Thoracic aorta (tissue), 2 donors: ENCODE results near the gene HOMER3. TPM values are rescaled to one million over a fixed set of nuclear protein-coding genes. Genes with fewer than 3 reads are reported as not detected.

Experiments used
- ATAC-seq: fragments of 150-250 bp; one replicate; pipeline ENCODE4 v1.8.0; 2017; ENCODE audit warnings: low read depth; ENCODE audit not compliant: insufficient number of reproducible peaks, low FRiP score
- DNase-seq: peaks from one replicate; pipeline ENCODE4 v3.0.0-alpha.2; 2020; ENCODE audit warnings: low spot score
- H3K27ac ChIP-seq, 2 donors: fragments of 200-600 bp; sonication (generic); 1 replicate in 1 of 2; 2 replicates in 1 of 2; pipeline ENCODE4 v1.5.1; 2016; ENCODE audit warnings: mild to moderate bottlenecking in 2 of 2, moderate library complexity in 2 of 2
- H3K27me3 ChIP-seq: fragments of 200-600 bp; sonication (generic); replicated peaks from 2 replicates; pipeline ENCODE4 v1.6.0; 2016; ENCODE audit warnings: mild to moderate bottlenecking; ENCODE audit not compliant: insufficient read depth
- H3K36me3 ChIP-seq: fragments of 200-600 bp; sonication (generic); one replicate; pipeline ENCODE4 v1.5.1; 2016
- H3K4me1 ChIP-seq, 2 donors: fragments of 200-600 bp; sonication (generic); 1 replicate in 1 of 2; 2 replicates in 1 of 2; pipeline versions ENCODE4 v1.5.1 to v1.6.0; 2016; ENCODE audit warnings: low read depth in 2 of 2, mild to moderate bottlenecking in 1 of 2; ENCODE audit not compliant: control insufficient read depth in 1 of 2
- H3K4me3 ChIP-seq: fragments of 200-600 bp; sonication (generic); 2 replicates; pipeline ENCODE4 v1.5.1; 2016; ENCODE audit warnings: mild to moderate bottlenecking
- H3K9me3 ChIP-seq: fragments of 200-600 bp; sonication (generic); 2 replicates; pipeline ENCODE4 v1.5.1; 2016
- total RNA-seq, 2 donors: library from RNA; depleted of rRNA; stranded (reverse); fragments of >200 nt; gene quantifications; one replicate each; pipeline versions ENCODE4 v1.1.0 to v1.2.3, GENCODE V29; 2016
- TF ChIP-seq, protein P1 (sequence below): fragments of 200-600 bp; sonication (generic); IDR thresholded peaks from one replicate; pipeline ENCODE4 v1.5.1; 2019; ENCODE audit warnings: antibody characterized with exemption

The HOMER3 gene
- total RNA-seq, 2 donors from 2014 or later: 40.6 to 100 TPM

DNA sequence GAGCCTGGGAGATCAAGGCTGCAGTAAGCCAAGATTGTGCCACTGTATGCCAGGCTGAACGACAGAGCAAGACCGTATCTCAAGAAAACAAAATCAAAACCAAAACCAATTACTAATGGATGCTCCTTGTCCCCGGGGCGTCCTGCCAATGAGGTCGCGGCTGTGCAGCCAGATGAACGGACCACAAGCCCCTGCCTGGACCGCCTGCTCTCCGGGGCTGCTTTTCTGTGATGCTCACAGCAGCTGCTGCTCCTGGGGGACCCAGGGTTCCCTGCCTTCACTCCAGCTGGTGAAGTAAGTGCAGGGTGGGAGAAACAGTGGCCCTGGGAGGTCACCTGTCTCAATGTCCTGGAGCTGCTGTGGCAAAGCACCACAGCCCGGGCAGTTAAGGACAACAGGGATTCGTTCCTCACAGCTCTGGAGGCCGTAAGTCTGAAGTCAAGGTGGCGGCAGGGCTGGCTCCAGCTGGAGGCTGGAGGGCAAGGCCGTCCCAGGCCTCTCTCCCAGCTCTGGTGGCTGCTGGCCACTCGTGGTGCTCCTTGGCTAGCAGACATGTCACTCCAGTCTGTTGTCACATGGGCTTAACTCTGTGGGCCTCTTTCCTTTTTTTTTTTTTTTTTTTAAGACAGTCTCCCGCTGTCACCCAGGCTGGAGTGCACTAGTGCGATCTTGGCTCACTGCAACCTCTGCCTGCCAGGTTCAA lies 31.9 kb downstream of the HOMER3 start:
- Histone ChIP-seq H3K36me3 (peaks cover 60% of the 10 kb centered on the region), H3K27ac (no peak overlapping the region), H3K27me3 (no peaks in the 10 kb centered on the region), H3K9me3 (no peaks in the 10 kb centered on the region), H3K4me3 (no peak overlapping the region), H3K4me1 (no peaks in the 10 kb centered on the region)
- DNase-seq (no peak), ATAC-seq (no peak)
- TF ChIP-seq, protein P1, sequence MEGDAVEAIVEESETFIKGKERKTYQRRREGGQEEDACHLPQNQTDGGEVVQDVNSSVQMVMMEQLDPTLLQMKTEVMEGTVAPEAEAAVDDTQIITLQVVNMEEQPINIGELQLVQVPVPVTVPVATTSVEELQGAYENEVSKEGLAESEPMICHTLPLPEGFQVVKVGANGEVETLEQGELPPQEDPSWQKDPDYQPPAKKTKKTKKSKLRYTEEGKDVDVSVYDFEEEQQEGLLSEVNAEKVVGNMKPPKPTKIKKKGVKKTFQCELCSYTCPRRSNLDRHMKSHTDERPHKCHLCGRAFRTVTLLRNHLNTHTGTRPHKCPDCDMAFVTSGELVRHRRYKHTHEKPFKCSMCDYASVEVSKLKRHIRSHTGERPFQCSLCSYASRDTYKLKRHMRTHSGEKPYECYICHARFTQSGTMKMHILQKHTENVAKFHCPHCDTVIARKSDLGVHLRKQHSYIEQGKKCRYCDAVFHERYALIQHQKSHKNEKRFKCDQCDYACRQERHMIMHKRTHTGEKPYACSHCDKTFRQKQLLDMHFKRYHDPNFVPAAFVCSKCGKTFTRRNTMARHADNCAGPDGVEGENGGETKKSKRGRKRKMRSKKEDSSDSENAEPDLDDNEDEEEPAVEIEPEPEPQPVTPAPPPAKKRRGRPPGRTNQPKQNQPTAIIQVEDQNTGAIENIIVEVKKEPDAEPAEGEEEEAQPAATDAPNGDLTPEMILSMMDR: no peak

DNA sequence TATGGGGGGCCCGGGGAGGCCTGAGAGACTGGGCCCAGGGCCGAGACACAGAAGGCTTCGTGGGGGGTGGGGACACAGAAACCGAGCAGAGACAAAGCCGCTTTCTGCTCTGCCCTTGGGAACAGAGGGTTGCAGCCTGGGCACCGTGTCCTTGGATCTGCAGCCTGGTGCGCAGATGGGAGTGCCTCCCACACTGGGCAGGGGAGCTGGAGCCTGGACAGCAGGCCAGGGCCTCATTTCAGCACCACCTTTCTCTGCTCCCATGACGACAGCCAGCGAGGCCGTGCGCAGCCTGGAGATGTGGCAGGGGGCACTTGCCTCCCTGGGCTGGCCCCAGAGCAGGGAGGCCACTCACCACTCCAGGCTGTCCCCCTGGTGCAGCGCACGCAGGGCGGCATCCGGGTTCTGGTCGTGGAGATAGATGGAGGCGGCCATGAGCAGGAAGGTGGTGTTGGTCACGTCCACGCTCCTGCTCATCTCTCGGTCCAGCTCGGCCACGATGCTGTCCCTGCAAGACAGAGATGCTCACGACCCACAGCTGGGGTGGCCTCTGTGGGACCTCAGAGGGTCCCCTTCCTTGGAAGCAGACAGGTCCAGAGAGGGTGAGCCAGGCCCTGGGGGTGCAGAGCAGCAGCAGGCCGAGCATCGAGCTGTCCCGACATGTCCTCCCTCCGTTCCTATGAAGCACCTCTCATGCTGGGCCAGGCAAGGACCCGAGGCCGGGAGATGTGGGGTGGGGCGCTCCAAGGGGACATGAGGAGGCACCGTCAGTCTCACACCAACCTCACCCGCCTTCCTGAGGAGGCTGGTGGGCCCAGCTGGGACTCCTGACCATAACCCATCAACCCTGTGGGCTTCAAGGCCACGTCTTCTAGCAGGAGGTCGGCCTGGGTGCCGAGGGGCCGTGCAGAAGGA lies 34.2 kb downstream of the HOMER3 start:
- Histone ChIP-seq H3K4me1 (no peaks in the 10 kb centered on the region), H3K27me3 (no peaks in the 10 kb centered on the region), H3K4me3 (no peak overlapping the region), H3K9me3 (no peaks in the 10 kb centered on the region), H3K27ac (no peak overlapping the region), H3K36me3 (peaks cover 46% of the 10 kb centered on the region)
- DNase-seq (no peak), ATAC-seq (no peak)
- TF ChIP-seq, protein P1: no peak

DNA sequence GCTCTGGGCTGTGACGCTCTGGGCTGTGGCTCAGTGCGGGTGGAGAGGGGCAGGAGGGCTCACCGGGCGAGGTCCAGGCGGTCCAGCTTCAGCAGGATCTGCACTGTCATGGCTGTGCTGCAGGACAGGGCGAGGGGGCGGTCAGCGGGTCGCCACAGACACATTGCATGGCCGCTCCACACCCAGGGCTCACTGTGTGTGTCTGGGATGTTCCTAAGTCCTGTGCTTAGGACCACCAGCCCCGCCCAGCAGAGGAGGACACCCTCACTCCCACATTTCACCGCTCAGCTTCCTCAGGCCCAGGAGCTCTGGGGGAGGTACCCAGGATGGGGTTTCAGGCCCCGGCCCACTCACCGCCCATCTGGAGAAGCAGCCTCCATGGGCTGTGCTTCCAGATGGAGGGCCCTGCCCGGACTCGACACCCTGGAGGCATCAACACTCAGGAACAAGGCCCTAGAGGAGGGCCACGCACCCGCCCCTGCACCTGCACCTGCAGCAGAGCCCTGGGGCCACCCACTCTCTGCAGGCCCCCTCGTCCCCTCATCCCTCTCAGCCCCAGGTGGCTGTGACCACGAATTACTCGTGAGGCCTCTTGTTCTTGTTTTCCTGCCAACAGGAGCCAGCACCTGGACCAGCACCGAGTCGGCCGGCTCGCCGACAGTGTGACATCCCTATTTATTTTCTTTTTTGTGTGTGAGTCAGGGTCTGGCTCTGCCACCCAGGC lies 35.3 kb downstream of the HOMER3 start:
- Histone ChIP-seq H3K27ac (no peak overlapping the region), H3K4me3 (no peak overlapping the region), H3K9me3 (no peaks in the 10 kb centered on the region), H3K4me1 (no peaks in the 10 kb centered on the region), H3K27me3 (no peaks in the 10 kb centered on the region), H3K36me3 (peaks cover 50% of the 10 kb centered on the region)
- no peak for ATAC-seq
- no peak for DNase-seq
- TF ChIP-seq, protein P1: no peak

DNA sequence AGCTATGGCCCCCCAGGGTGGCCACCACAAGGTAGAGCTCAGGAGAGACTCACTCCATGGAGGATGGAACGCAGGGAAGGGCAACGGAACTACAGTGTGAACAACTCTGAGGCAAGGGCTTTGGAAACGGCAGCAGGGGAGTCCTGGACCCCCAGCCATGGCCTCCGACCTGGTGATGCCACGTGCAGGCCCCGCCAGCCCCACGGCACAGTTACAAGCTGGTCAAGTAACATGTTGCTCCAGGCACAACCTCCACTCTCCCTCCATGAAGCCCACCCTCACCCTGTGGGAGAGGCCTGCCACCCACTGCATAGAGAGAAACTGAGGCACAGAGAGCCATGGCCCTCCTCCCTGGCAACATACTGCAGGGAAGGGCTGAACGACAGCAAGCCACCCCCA lies 36.0 kb downstream of the HOMER3 start:
- TF ChIP-seq, protein P1: no peak
- no peaks in the 10 kb centered on the region for H3K4me1 ChIP-seq
- H3K27ac ChIP-seq: no peak overlapping the region
- no peak for DNase-seq
- no peaks in the 10 kb centered on the region for H3K9me3 ChIP-seq
- peaks cover 54% of the 10 kb centered on the region for H3K36me3 ChIP-seq
- ATAC-seq: no peak
- H3K4me3 ChIP-seq: no peak overlapping the region
- H3K27me3 ChIP-seq: no peaks in the 10 kb centered on the region
